GM23338 (cell line): ENCODE measurements around the gene TGM2. TPM values are rescaled to one million over a fixed set of nuclear protein-coding genes. Genes with fewer than 3 reads are reported as not detected.

Experiments used
- ATAC-seq: fragments of 200-7000 bp; cut with Tn5 transposase; 3 replicates; pipeline ENCODE4 v1.9.1; 2020
- DNase-seq: peaks from one replicate; pipeline ENCODE4 v3.0.0-alpha.2; 2015; ENCODE audit warnings: low spot score
- H2AFZ ChIP-seq: fragments of 200-600 bp; sonication (generic); 2 replicates; pipeline ENCODE4 v1.8.0; 2016; ENCODE audit warnings: antibody characterized with exemption, mild to moderate bottlenecking, moderate library complexity
- H3F3A ChIP-seq: fragments of 200-600 bp; sonication (generic); replicated peaks from 2 replicates; pipeline ENCODE4 v1.8.0; 2017; ENCODE audit warnings: antibody characterized with exemption, mixed run types, low read depth
- H3K27ac ChIP-seq: fragments of 200-600 bp; sonication (generic); 2 replicates; pipeline ENCODE4 v1.6.1; 2016; ENCODE audit warnings: low read depth
- H3K27me3 ChIP-seq: fragments of 200-600 bp; sonication (generic); 2 replicates; pipeline ENCODE4 v1.8.0; 2016; ENCODE audit warnings: mild to moderate bottlenecking, mixed run types, moderate library complexity; ENCODE audit not compliant: insufficient read depth
- H3K36me3 ChIP-seq: fragments of 200-600 bp; sonication (generic); 2 replicates; pipeline ENCODE4 v1.8.0; 2016; ENCODE audit warnings: mild to moderate bottlenecking; ENCODE audit not compliant: insufficient read depth
- H3K4me1 ChIP-seq: fragments of 200-600 bp; sonication (generic); 2 replicates; pipeline ENCODE4 v1.8.0; 2016; ENCODE audit warnings: mild to moderate bottlenecking, moderate library complexity; ENCODE audit not compliant: insufficient read depth
- H3K4me2 ChIP-seq: fragments of 200-600 bp; sonication (generic); 2 replicates; pipeline ENCODE4 v1.7.1; 2017; ENCODE audit warnings: mixed run types
- H3K4me3 ChIP-seq: fragments of 200-600 bp; sonication (generic); 2 replicates; pipeline ENCODE4 v1.6.1; 2016; ENCODE audit warnings: mixed run types
- H3K79me2 ChIP-seq: fragments of 200-600 bp; sonication (generic); replicated peaks from 2 replicates; pipeline ENCODE4 v1.8.0; 2017; ENCODE audit warnings: mild to moderate bottlenecking; ENCODE audit not compliant: insufficient read depth
- H3K9me2 ChIP-seq: fragments of 200-600 bp; sonication (generic); 2 replicates; pipeline ENCODE4 v1.8.0; 2017; ENCODE audit not compliant: insufficient read depth
- H4K20me1 ChIP-seq: fragments of 200-600 bp; sonication (generic); replicated peaks from 2 replicates; pipeline ENCODE4 v1.8.0; 2017; ENCODE audit warnings: mild to moderate bottlenecking; ENCODE audit not compliant: insufficient read depth
- H3K27ac Mint-ChIP-seq: 2 replicates; pipeline ENCODE4 v1.8.0; 2020; ENCODE audit warnings: inconsistent platforms, mild to moderate bottlenecking, moderate library complexity, mixed read lengths
- H3K27me3 Mint-ChIP-seq: 3 replicates; pipeline ENCODE4 v1.8.0; 2022; ENCODE audit warnings: low read depth, mild to moderate bottlenecking, moderate library complexity, mixed read lengths, inconsistent platforms; ENCODE audit not compliant: insufficient read depth, poor library complexity
- H3K36me3 Mint-ChIP-seq: 3 replicates; pipeline ENCODE4 v1.8.0; 2021; ENCODE audit warnings: low read depth, mild to moderate bottlenecking, inconsistent platforms, moderate library complexity, mixed read lengths
- H3K4me1 Mint-ChIP-seq: 3 replicates; pipeline ENCODE4 v1.8.0; 2020; ENCODE audit warnings: mild to moderate bottlenecking, inconsistent platforms, mixed read lengths
- H3K4me3 Mint-ChIP-seq: 3 replicates; pipeline ENCODE4 v1.8.0; 2021; ENCODE audit warnings: moderate library complexity, mild to moderate bottlenecking, inconsistent platforms, mixed read lengths
- H3K9me3 Mint-ChIP-seq: 3 replicates; pipeline ENCODE4 v1.8.0; 2020; ENCODE audit warnings: moderate library complexity, mild to moderate bottlenecking, inconsistent platforms, mixed read lengths
- CREB1 ChIP-seq: fragments of 250-450 bp; sonication (Bioruptor Pico); IDR thresholded peaks from 2 replicates; pipeline ENCODE4 v1.5.0; 2020; ENCODE audit warnings: low read depth, mild to moderate bottlenecking, moderate library complexity
- ETS1 ChIP-seq: IDR thresholded peaks from 2 replicates; pipeline ENCODE4 v1.6.1; 2016; ENCODE audit warnings: antibody characterized with exemption
- EZH2phosphoT487 ChIP-seq: fragments of 200-600 bp; sonication (generic); IDR thresholded peaks from one replicate; pipeline ENCODE4 v1.8.1; 2018; ENCODE audit warnings: antibody characterized with exemption; ENCODE audit not compliant: unreplicated experiment
- ZNF331 ChIP-seq: fragments of 250-450 bp; sonication (Bioruptor Pico); IDR thresholded peaks from 2 replicates; pipeline ENCODE4 v1.5.0; 2020; ENCODE audit warnings: low read depth, mild to moderate bottlenecking, moderate library complexity
- polyA plus RNA-seq: library from polyadenylated mRNA; unstranded; fragments of >200 nt; fragmentation: Nextera tagmentation; extraction: Ambion mirVana; gene quantifications from 2 replicates; pipeline ENCODE4 v1.2.1, GENCODE V29; 2016
- total RNA-seq: library from RNA; depleted of rRNA; stranded (reverse); fragments of >200 nt; shearing (Covaris generic); gene quantifications from 2 replicates; pipeline ENCODE4 v1.2.3, GENCODE V29; 2014
- TF ChIP-seq, protein P1 (sequence below): IDR thresholded peaks from one replicate; pipeline ENCODE4 v1.6.1; 2018; ENCODE audit warnings: antibody characterized with exemption; ENCODE audit not compliant: unreplicated experiment
- TF ChIP-seq, protein P2 (sequence below): fragments of 250-450 bp; sonication (Bioruptor Pico); IDR thresholded peaks from 2 replicates; pipeline ENCODE4 v1.5.0; 2020; ENCODE audit warnings: mild to moderate bottlenecking, moderate library complexity

TGM2 gene
- total and polyA plus RNA-seq, 2 experiments from 2014 or later, result 0.45 to 1.0 TPM

- TF ChIP-seq, protein P1, sequence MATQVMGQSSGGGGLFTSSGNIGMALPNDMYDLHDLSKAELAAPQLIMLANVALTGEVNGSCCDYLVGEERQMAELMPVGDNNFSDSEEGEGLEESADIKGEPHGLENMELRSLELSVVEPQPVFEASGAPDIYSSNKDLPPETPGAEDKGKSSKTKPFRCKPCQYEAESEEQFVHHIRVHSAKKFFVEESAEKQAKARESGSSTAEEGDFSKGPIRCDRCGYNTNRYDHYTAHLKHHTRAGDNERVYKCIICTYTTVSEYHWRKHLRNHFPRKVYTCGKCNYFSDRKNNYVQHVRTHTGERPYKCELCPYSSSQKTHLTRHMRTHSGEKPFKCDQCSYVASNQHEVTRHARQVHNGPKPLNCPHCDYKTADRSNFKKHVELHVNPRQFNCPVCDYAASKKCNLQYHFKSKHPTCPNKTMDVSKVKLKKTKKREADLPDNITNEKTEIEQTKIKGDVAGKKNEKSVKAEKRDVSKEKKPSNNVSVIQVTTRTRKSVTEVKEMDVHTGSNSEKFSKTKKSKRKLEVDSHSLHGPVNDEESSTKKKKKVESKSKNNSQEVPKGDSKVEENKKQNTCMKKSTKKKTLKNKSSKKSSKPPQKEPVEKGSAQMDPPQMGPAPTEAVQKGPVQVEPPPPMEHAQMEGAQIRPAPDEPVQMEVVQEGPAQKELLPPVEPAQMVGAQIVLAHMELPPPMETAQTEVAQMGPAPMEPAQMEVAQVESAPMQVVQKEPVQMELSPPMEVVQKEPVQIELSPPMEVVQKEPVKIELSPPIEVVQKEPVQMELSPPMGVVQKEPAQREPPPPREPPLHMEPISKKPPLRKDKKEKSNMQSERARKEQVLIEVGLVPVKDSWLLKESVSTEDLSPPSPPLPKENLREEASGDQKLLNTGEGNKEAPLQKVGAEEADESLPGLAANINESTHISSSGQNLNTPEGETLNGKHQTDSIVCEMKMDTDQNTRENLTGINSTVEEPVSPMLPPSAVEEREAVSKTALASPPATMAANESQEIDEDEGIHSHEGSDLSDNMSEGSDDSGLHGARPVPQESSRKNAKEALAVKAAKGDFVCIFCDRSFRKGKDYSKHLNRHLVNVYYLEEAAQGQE, result no peak
- no peak for TF ChIP-seq ETS1
- no peak for TF ChIP-seq EZH2phosphoT487
Measured at GRCh38 chr20:38167328-38167850, 2.3 kb upstream of the TGM2 start (continued).

- TF ChIP-seq, protein P2, sequence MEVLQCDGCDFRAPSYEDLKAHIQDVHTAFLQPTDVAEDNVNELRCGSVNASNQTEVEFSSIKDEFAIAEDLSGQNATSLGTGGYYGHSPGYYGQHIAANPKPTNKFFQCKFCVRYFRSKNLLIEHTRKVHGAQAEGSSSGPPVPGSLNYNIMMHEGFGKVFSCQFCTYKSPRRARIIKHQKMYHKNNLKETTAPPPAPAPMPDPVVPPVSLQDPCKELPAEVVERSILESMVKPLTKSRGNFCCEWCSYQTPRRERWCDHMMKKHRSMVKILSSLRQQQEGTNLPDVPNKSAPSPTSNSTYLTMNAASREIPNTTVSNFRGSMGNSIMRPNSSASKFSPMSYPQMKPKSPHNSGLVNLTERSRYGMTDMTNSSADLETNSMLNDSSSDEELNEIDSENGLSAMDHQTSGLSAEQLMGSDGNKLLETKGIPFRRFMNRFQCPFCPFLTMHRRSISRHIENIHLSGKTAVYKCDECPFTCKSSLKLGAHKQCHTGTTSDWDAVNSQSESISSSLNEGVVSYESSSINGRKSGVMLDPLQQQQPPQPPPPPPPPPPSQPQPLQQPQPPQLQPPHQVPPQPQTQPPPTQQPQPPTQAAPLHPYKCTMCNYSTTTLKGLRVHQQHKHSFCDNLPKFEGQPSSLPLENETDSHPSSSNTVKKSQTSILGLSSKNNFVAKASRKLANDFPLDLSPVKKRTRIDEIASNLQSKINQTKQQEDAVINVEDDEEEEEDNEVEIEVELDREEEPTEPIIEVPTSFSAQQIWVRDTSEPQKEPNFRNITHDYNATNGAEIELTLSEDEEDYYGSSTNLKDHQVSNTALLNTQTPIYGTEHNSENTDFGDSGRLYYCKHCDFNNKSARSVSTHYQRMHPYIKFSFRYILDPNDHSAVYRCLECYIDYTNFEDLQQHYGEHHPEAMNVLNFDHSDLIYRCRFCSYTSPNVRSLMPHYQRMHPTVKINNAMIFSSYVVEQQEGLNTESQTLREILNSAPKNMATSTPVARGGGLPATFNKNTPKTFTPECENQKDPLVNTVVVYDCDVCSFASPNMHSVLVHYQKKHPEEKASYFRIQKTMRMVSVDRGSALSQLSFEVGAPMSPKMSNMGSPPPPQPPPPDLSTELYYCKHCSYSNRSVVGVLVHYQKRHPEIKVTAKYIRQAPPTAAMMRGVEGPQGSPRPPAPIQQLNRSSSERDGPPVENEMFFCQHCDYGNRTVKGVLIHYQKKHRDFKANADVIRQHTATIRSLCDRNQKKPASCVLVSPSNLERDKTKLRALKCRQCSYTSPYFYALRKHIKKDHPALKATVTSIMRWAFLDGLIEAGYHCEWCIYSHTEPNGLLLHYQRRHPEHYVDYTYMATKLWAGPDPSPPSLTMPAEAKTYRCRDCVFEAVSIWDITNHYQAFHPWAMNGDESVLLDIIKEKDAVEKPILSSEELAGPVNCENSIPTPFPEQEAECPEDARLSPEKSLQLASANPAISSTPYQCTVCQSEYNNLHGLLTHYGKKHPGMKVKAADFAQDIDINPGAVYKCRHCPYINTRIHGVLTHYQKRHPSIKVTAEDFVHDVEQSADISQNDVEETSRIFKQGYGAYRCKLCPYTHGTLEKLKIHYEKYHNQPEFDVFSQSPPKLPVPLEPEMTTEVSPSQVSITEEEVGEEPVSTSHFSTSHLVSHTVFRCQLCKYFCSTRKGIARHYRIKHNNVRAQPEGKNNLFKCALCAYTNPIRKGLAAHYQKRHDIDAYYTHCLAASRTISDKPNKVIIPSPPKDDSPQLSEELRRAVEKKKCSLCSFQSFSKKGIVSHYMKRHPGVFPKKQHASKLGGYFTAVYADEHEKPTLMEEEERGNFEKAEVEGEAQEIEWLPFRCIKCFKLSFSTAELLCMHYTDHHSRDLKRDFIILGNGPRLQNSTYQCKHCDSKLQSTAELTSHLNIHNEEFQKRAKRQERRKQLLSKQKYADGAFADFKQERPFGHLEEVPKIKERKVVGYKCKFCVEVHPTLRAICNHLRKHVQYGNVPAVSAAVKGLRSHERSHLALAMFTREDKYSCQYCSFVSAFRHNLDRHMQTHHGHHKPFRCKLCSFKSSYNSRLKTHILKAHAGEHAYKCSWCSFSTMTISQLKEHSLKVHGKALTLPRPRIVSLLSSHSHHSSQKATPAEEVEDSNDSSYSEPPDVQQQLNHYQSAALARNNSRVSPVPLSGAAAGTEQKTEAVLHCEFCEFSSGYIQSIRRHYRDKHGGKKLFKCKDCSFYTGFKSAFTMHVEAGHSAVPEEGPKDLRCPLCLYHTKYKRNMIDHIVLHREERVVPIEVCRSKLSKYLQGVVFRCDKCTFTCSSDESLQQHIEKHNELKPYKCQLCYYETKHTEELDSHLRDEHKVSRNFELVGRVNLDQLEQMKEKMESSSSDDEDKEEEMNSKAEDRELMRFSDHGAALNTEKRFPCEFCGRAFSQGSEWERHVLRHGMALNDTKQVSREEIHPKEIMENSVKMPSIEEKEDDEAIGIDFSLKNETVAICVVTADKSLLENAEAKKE, result no peak
- TF ChIP-seq CREB1, result no peak
- no peak for TF ChIP-seq ZNF331 (CRISPR knock-in tag)
- Mint-ChIP-seq H3K9me3 (no peaks in the 10 kb centered on the region), H3K4me3 (no peak overlapping the region), H3K4me1 (no peaks in the 10 kb centered on the region; the same call in 1 of the 3 replicates), H3K36me3 (no peaks in the 10 kb centered on the region), H3K27me3 (peaks cover 5% of the 10 kb centered on the region), H3K27ac (no peak overlapping the region)
- Histone ChIP-seq H3K27ac (no peak overlapping the region), H4K20me1 (no peaks in the 10 kb centered on the region), H2AFZ (no peak overlapping the region), H3K27me3 (no peaks in the 10 kb centered on the region), H3K36me3 (no peaks in the 10 kb centered on the region), H3K4me3 (no peak overlapping the region), H3K4me2 (no peak overlapping the region), H3F3A (no peaks in the 10 kb centered on the region), H3K9me2 (no peaks in the 10 kb centered on the region), H3K79me2 (no peaks in the 10 kb centered on the region), H3K4me1 (no peaks in the 10 kb centered on the region)
- ATAC-seq (no peak), DNase-seq (no peak)
Measured at GRCh38 chr20:38166703-38167233, 1.7 kb upstream of the TGM2 start.
